ENCODE data around the gene TCP11.
"Not testable (repeated sequence)": the region's sequence is repeated elsewhere in the genome, so short reads cannot be mapped to it uniquely, and the experiment has no call there.

TCP11 gene

DNA sequence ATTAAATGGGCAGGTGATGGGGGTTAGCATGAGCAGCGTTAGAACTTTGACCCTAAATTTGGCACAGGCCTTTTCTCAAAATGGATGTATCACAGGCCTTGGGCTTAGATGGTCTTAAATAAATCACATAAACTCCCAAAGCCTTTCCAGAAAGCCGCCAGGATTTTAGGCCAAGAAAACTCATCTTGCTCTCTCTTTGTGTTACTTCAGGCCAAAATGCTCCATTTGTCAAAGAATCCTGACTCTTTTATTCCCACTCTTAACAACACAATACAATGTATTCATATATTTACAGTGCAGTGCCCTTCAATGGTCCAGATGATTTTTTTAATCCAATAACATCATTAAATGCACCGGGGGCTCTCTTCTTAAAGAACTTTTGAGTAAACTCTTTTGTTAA, 5.9 kb upstream of the TCP11 start:
- TF ChIP-seq, protein P1, sequence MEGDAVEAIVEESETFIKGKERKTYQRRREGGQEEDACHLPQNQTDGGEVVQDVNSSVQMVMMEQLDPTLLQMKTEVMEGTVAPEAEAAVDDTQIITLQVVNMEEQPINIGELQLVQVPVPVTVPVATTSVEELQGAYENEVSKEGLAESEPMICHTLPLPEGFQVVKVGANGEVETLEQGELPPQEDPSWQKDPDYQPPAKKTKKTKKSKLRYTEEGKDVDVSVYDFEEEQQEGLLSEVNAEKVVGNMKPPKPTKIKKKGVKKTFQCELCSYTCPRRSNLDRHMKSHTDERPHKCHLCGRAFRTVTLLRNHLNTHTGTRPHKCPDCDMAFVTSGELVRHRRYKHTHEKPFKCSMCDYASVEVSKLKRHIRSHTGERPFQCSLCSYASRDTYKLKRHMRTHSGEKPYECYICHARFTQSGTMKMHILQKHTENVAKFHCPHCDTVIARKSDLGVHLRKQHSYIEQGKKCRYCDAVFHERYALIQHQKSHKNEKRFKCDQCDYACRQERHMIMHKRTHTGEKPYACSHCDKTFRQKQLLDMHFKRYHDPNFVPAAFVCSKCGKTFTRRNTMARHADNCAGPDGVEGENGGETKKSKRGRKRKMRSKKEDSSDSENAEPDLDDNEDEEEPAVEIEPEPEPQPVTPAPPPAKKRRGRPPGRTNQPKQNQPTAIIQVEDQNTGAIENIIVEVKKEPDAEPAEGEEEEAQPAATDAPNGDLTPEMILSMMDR (conservative IDR thresholded peaks at IDR 0.05), result no peak
- no peak overlapping the region for H3K27ac ChIP-seq

DNA sequence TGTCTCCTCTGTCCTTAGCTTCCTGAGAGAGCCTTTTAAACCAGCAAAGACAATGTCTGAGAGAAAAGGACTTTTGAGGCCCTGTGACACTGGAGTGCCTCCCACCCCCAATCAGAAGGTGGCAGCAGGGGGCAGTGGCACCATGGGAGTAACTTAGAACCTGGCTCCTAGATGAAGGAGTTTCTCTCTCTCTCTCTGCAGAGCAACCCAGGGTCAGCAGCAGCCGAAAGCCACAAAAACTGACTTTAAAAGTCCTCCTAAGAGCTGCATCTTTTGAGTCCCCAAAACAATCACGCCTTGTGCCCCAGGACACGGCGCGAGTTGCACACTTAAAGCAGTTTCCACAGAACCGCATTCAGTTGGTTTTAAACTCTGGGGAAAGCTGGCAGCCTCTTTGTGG, 5.3 kb upstream of the TCP11 start:
- no peak overlapping the region for H3K27ac ChIP-seq
- TF ChIP-seq, protein P1 (conservative IDR thresholded peaks at IDR 0.05), result peak; percentile 80

DNA sequence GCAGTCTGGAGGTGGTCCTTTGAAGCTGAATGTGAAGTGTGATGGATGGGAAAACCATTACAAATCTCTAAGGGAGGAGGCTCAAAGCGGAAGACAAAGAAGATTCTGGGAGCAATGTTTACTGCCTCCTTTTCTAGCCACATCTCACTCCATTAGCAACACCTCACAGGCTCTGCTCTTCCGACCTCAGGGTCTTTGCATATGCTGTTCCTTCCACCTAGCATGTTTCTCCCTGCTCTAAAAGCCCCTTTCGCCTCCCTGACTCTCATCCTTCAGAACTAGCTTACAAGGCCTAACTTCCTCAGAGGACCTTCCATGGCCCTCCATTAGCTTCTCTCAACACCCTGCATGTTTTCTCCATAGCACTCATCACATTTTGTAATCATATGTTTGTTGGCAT, 4.6 kb upstream of the TCP11 start:
- TF ChIP-seq, protein P1 (conservative IDR thresholded peaks at IDR 0.05), result no peak
- no peak overlapping the region for H3K27ac ChIP-seq

DNA sequence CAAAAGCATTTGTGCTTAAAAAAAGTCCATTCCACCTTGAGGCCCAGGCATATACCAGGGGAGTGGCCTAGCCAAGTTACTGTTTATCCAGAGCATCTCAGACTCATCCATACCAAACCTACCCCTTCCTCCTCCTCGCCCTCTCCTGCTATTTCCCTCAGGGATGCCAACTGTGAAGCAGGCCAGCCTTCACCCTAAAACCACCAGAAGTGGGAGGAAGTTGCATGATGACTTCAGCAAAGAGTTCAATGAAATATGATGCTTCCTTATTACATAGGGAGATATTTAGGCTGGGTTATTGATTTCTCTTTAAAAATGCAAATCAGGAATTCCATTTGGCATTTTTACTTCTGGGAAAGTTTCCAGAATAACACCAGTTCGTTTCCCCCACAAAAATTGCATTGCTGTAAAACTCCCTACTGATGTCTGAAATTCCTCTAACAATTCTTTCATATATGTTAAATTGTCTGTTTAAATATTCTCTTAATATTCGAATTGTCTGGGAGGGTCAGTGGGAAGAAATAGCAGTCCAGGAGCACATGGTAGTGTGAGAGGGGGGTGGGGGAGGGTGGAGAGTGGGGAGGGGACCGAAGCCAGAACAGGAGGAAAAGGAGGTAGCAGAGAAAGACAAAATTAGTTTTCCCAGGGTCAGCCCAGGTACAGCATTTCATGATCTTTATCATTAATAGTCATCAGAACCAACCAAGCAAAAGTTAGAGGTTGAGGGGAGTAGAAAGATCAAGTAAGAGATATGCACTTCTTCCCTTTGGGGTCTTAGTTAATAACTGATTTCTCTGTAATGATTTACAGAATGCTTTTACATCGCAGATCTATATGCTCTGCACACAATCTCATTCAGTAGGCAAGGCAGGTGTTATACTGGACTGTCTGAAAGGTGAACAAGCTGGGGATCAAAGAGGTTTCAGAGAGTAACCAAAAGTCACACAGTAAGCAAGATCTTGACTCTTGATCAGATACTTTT, 1.7 kb upstream of the TCP11 start:
- no peak overlapping the region for H3K27ac ChIP-seq
- TF ChIP-seq, protein P1 (conservative IDR thresholded peaks at IDR 0.05), result no peak

DNA sequence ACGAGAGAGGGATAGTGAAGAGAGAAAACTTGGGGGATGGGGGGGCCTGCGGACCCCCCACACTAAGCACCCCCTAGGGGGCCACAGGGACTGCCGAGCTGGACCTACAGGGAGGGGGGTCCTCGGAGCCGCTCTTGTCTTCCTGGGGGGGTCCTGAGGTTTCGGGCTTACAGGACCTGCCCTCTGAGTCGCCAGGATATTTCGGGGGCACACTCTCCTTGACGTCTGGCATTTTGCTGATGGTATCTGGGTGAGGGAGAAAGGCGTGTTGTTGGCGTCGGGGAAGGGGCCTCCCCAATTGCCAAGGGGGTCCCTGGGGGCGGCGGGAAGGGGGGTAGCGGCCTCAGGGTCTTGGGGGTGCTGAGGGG, 516 bp downstream of the TCP11 start:
- no peak overlapping the region for H3K27ac ChIP-seq
- TF ChIP-seq, protein P1 (conservative IDR thresholded peaks at IDR 0.05), result no peak

DNA sequence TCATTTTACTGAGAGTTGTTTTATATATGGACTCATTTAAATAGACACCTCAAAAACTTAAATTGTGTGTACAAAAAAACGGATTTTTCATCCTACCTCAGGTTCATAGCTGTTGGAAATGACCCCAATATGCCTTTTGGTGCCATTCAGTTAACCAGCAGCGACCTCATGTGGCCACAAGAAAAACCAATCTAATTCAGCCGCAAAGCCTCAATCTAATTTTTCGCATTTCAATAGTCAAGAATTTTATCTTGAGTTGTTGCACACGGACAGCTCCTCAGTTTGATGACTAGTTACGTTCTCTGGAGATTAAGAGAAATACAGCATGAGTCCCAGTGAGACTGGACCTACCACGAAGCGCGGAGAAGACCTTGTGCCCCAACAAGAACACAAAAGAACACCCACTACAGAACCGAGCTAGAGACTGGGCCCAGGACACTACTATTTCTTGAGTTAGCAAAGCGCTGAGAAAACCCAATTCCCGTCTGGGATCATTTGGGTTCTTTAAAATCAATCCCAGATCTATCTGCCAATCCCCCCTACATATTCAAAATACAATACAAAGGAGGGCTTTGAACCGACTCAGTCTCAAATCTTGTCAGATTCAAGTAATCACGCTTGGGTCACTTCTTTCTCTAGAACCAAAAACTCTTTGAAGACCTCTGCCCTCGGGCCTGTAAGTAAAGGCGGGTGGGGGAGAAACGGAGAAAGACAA, 1.1 kb downstream of the TCP11 start:
- TF ChIP-seq, protein P1 (conservative IDR thresholded peaks at IDR 0.05), result peak; percentile 83
- H3K27ac ChIP-seq, result no peak overlapping the region

DNA sequence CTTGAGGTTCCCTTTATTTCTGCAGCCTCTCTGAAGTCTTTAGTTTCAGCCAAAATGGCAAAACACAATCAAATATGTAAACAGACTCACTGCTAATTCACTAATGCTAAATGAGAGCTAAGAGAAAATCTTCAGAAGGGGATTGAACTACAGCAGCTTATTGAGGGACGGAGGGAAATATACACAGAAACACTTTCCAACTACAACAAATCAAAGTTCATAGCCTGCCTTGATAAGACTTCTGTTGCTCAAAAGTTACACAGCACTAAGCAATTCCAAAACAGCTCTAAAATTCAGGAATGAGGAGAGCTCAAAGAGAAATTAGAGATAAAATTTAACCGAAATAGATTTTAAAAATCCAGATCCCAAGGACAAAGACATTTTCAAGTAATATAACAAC, 1.7 kb downstream of the TCP11 start:
- H3K27ac ChIP-seq, result no peak overlapping the region
- TF ChIP-seq, protein P1 (conservative IDR thresholded peaks at IDR 0.05), result no peak

DNA sequence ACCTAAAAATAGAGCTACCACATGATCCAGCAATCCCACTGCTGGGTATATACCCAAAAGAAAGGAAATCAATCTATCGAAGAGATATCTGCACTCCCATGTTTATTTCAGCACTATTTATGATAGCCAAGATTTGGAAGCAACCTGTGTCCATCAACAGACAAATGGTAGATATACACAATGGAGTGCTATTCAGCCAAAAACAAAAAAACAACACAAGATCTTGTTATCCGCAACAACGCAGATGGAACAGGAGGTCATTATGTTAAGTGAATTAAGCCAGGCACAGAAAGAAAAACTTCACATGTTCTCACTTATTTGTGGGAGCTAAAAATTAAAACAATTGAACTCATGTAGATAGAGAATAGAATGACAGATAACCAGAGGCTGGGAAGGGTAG, 2.9 kb downstream of the TCP11 start:
- not testable (repeated sequence) for H3K27ac ChIP-seq

Measured in VCaP (cell line).